GM19397 (cell line): Measurements from ENCODE around the gene RPS6KA5.
"Not testable (repeated sequence)": the region's sequence is repeated elsewhere in the genome, so short reads cannot be mapped to it uniquely, and the experiment has no call there.

Experiments used
- ATAC-seq: cut with Tn5 transposase; IDR thresholded peaks from one replicate; pipeline ENCODE4 v1.9.1; 2021; ENCODE audit warnings: mild to moderate bottlenecking, moderate library complexity; ENCODE audit not compliant: unreplicated experiment

Gene RPS6KA5

GRCh38 chr14:90991690-90992443 lies 68.6 kb downstream of the RPS6KA5 start:
- no peak for ATAC-seq

- ATAC-seq, result no peak
These were observed 70.3 kb downstream of the RPS6KA5 start for GRCh38 chr14:90990141-90990540.

- ATAC-seq, result no peak
These were observed 73.3 kb downstream of the RPS6KA5 start for GRCh38 chr14:90987140-90987539.

GRCh38 chr14:90986510-90986909 lies 73.9 kb downstream of the RPS6KA5 start:
- no peak for ATAC-seq

GRCh38 chr14:90985601-90986242 lies 74.7 kb downstream of the RPS6KA5 start:
- no peak for ATAC-seq

- no peak for ATAC-seq
These were observed 76.9 kb downstream of the RPS6KA5 start for GRCh38 chr14:90983560-90983959.

- no peak for ATAC-seq
These were observed 78.8 kb downstream of the RPS6KA5 start for GRCh38 chr14:90981636-90982035.

GRCh38 chr14:90980636-90981035 lies 79.8 kb downstream of the RPS6KA5 start:
- not testable (repeated sequence) for ATAC-seq

GRCh38 chr14:90979515-90979914 lies 80.9 kb downstream of the RPS6KA5 start:
- no peak for ATAC-seq

GRCh38 chr14:90976101-90976500 lies 84.3 kb downstream of the RPS6KA5 start:
- ATAC-seq, result no peak

GRCh38 chr14:90971687-90972086 lies 88.8 kb downstream of the RPS6KA5 start:
- ATAC-seq, result no peak

GRCh38 chr14:90970167-90970600 lies 90.3 kb downstream of the RPS6KA5 start:
- ATAC-seq, result no peak

- no peak for ATAC-seq
These were observed 90.8 kb downstream of the RPS6KA5 start for GRCh38 chr14:90969531-90970166.

- ATAC-seq, result no peak
These were observed 92.4 kb downstream of the RPS6KA5 start for GRCh38 chr14:90968025-90968424.

GRCh38 chr14:90966493-90966892 lies 93.9 kb downstream of the RPS6KA5 start:
- no peak for ATAC-seq

- no peak for ATAC-seq
These were observed 94.7 kb downstream of the RPS6KA5 start for GRCh38 chr14:90965765-90966164.

GRCh38 chr14:90963343-90963742 lies 97.1 kb downstream of the RPS6KA5 start:
- ATAC-seq, result no peak

- ATAC-seq, result no peak
These were observed 97.8 kb downstream of the RPS6KA5 start for GRCh38 chr14:90962505-90963109.

- no peak for ATAC-seq
These were observed 99.6 kb downstream of the RPS6KA5 start for GRCh38 chr14:90960818-90961217.

- no peak for ATAC-seq
These were observed 101.1 kb downstream of the RPS6KA5 start for GRCh38 chr14:90959344-90959743.

GRCh38 chr14:90956273-90956672 lies 104.2 kb downstream of the RPS6KA5 start:
- no peak for ATAC-seq

GRCh38 chr14:90953643-90954042 lies 106.8 kb downstream of the RPS6KA5 start:
- ATAC-seq, result not testable (repeated sequence)
